Epidermal melanocyte (primary cell): ENCODE data around the gene MYZAP.

Experiments used
- DNase-seq: peaks from one replicate; pipeline ENCODE4 v3.0.0; 2011; ENCODE audit warnings: low spot score; ENCODE audit not compliant: insufficient read length

MYZAP gene

GRCh38 chr15:57624730-57625129 is 33.0 kb downstream of the MYZAP start:
- no peak for DNase-seq

- DNase-seq = no peak
Observed at GRCh38 chr15:57625703-57626448, 34.2 kb downstream of the MYZAP start.

GRCh38 chr15:57626713-57627440 is 35.2 kb downstream of the MYZAP start:
- no peak for DNase-seq

- no peak for DNase-seq
Observed at GRCh38 chr15:57631386-57632110, 39.8 kb downstream of the MYZAP start.

- no peak for DNase-seq
Observed at GRCh38 chr15:57634290-57634689, 42.6 kb downstream of the MYZAP start.

GRCh38 chr15:57635300-57635909 is 43.7 kb downstream of the MYZAP start:
- DNase-seq = no peak

GRCh38 chr15:57637846-57638245 is 46.1 kb downstream of the MYZAP start:
- DNase-seq = no peak

- no peak for DNase-seq
Observed at GRCh38 chr15:57639306-57639705, 47.6 kb downstream of the MYZAP start.

- no peak for DNase-seq
Observed at GRCh38 chr15:57640930-57641682, 49.4 kb downstream of the MYZAP start.

GRCh38 chr15:57643826-57644225 is 52.1 kb downstream of the MYZAP start:
- no peak for DNase-seq

- DNase-seq = no peak
Observed at GRCh38 chr15:57646087-57646486, 54.4 kb downstream of the MYZAP start.

- DNase-seq = no peak
Observed at GRCh38 chr15:57647071-57647790, 55.5 kb downstream of the MYZAP start.

GRCh38 chr15:57647791-57648130 is 56.1 kb downstream of the MYZAP start:
- DNase-seq = no peak

- DNase-seq = no peak
Observed at GRCh38 chr15:57649138-57649537, 57.4 kb downstream of the MYZAP start.

GRCh38 chr15:57651445-57651844 is 59.7 kb downstream of the MYZAP start:
- DNase-seq = no peak

GRCh38 chr15:57652481-57652880 is 60.8 kb downstream of the MYZAP start:
- no peak for DNase-seq

- DNase-seq = peak; percentile 26
Observed at GRCh38 chr15:57654153-57654852, 62.6 kb downstream of the MYZAP start.

- no peak for DNase-seq
Observed at GRCh38 chr15:57655053-57655452, 63.3 kb downstream of the MYZAP start.

- no peak for DNase-seq
Observed at GRCh38 chr15:57655809-57656208, 64.1 kb downstream of the MYZAP start.

GRCh38 chr15:57656434-57656833 is 64.7 kb downstream of the MYZAP start:
- no peak for DNase-seq
